ENCODE measurements around the gene NDUFA13. TPM values are rescaled to one million over a fixed set of nuclear protein-coding genes. Genes with fewer than 3 reads are reported as not detected.

NDUFA13 gene
- total RNA-seq, 1 experiment from 2014 or later = 339 TPM

- H3K4me2 ChIP-seq (ENCODE audit: low read length) = no peak overlapping the region
- H3K4me1 ChIP-seq (ENCODE audit: control insufficient read depth in 1 of 2, insufficient read depth in 2 of 2, low read length in 2 of 2) = peaks cover 0 to 5% of the 10 kb centered on the region in 2 experiments; a peak in 2 of 4 replicates
- ChIA-PET RAD21 (ENCODE audit: low non-redundant PET in 1 of 2, low total read pairs in 2 of 2, uncharacterized antibody in 2 of 2, unreplicated experiment in 2 of 2) (no interaction called here), CTCF (no interaction called here), POLR2A (no interaction called here)
- no peaks in the 10 kb centered on the region for H4K20me1 ChIP-seq (ENCODE audit: insufficient read depth)
- no TSS peak for BruUV-seq (replicated peaks)
- intact Hi-C loops (cut with micrococcal nuclease) = no loop called here
- H3K79me2 ChIP-seq (ENCODE audit: insufficient read depth, low read length) = no peaks in the 10 kb centered on the region
- TF ChIP-seq ZFX (IDR thresholded peaks at IDR 0.05) (no peak), YY1 (IDR thresholded peaks at IDR 0.05; ENCODE audit: extremely low read depth, insufficient replicate concordance, low read depth, low read length) (no peak), EGR1 (IDR thresholded peaks at IDR 0.05; ENCODE audit: low read depth) (no peak)
- H3K36me3 ChIP-seq (ENCODE audit: control insufficient read depth in 1 of 2, insufficient read depth in 2 of 2, low read length in 2 of 2) = peaks cover 12 to 29% of the 10 kb centered on the region in 2 experiments; a peak in 3 of 4 replicates
- H3K27ac ChIP-seq (ENCODE audit: low read depth, low read length) = no peak overlapping the region
- no peak overlapping the region for H3K9ac ChIP-seq (ENCODE audit: low read length)
- no peaks in the 10 kb centered on the region for H3K9me2 ChIP-seq (ENCODE audit: insufficient read depth)
- no peak overlapping the region for H2AFZ ChIP-seq (ENCODE audit: low read depth, low read length, poor library complexity, severe bottlenecking)
- no peaks in the 10 kb centered on the region for H3K9me3 ChIP-seq (ENCODE audit: control insufficient read depth in 1 of 2, insufficient read depth in 1 of 2, low read depth in 1 of 2, low read length in 2 of 2)
- no peaks in the 10 kb centered on the region for H3K27me3 ChIP-seq (ENCODE audit: insufficient read depth, low read length)
- no peak for DNase-seq (ENCODE audit: low read depth, low spot score)
- no peak for ATAC-seq
- no peak overlapping the region for H3K4me3 ChIP-seq (replicated peaks in 1 of 2; ENCODE audit: low read depth in 1 of 2, low read length in 2 of 2)
Observed at GRCh38 chr19:19507354-19507753, 8.7 kb upstream of the NDUFA13 start.

GRCh38 chr19:19508217-19508616, 7.8 kb upstream of the NDUFA13 start:
- H3K9me3 ChIP-seq (ENCODE audit: control insufficient read depth in 1 of 2, insufficient read depth in 1 of 2, low read depth in 1 of 2, low read length in 2 of 2) = no peaks in the 10 kb centered on the region
- intact Hi-C loops (cut with micrococcal nuclease) = no loop called here
- H3K9me2 ChIP-seq (ENCODE audit: insufficient read depth) = no peaks in the 10 kb centered on the region
- no peak overlapping the region for H2AFZ ChIP-seq (ENCODE audit: low read depth, low read length, poor library complexity, severe bottlenecking)
- no peaks in the 10 kb centered on the region for H3K79me2 ChIP-seq (ENCODE audit: insufficient read depth, low read length)
- POLR2A ChIA-PET = no interaction called here
- H4K20me1 ChIP-seq (ENCODE audit: insufficient read depth) = no peaks in the 10 kb centered on the region
- H3K27me3 ChIP-seq (ENCODE audit: insufficient read depth, low read length) = no peaks in the 10 kb centered on the region
- BruUV-seq (replicated peaks) = no TSS peak
- CTCF ChIA-PET = no interaction called here
- H3K4me2 ChIP-seq (ENCODE audit: low read length) = no peak overlapping the region
- DNase-seq (ENCODE audit: low read depth, low spot score) (no peak), ATAC-seq (peak; percentile 31; the same call in 1 of the 2 replicates)
- RAD21 ChIA-PET (ENCODE audit: low non-redundant PET in 1 of 2, low total read pairs in 2 of 2, uncharacterized antibody in 2 of 2, unreplicated experiment in 2 of 2) = no interaction called here
- no peak overlapping the region for H3K4me3 ChIP-seq (replicated peaks in 1 of 2; ENCODE audit: low read depth in 1 of 2, low read length in 2 of 2)
- no peak overlapping the region; the same call in 1 of the 2 replicates for H3K27ac ChIP-seq (ENCODE audit: low read depth, low read length)
- H3K36me3 ChIP-seq (ENCODE audit: control insufficient read depth in 1 of 2, insufficient read depth in 2 of 2, low read length in 2 of 2) = peaks cover 9 to 22% of the 10 kb centered on the region in 2 experiments; a peak in 3 of 4 replicates
- peaks cover 0 to 8% of the 10 kb centered on the region in 2 experiments; a peak in 2 of 4 replicates for H3K4me1 ChIP-seq (ENCODE audit: control insufficient read depth in 1 of 2, insufficient read depth in 2 of 2, low read length in 2 of 2)
- no peak overlapping the region for H3K9ac ChIP-seq (ENCODE audit: low read length)
- TF ChIP-seq SRF (IDR thresholded peaks at IDR 0.05; ENCODE audit: low read depth) (no peak), FOSL1 (IDR thresholded peaks at IDR 0.05; ENCODE audit: low read depth) (no peak), EGR1 (IDR thresholded peaks at IDR 0.05; ENCODE audit: low read depth) (no peak), ELF1 (IDR thresholded peaks at IDR 0.05; ENCODE audit: borderline replicate concordance, low read depth) (no peak), SIN3A (IDR thresholded peaks at IDR 0.05; ENCODE audit: low read depth) (no peak), CEBPB (IDR thresholded peaks at IDR 0.05; ENCODE audit: low read depth) (no peak), TCF7L2 (IDR thresholded peaks at IDR 0.05; ENCODE audit: borderline replicate concordance, extremely low read depth, insufficient read depth, insufficient read length) (no peak), YY1 (IDR thresholded peaks at IDR 0.05; ENCODE audit: extremely low read depth, insufficient replicate concordance, low read depth, low read length) (no peak), POLR2AphosphoS5 (IDR thresholded peaks at IDR 0.05; ENCODE audit: low read depth, low read length) (no peak), SP1 (IDR thresholded peaks at IDR 0.05; ENCODE audit: low read depth) (no peak), EZH2phosphoT487 (IDR thresholded peaks at IDR 0.05; ENCODE audit: borderline replicate concordance) (no peak), ZFX (IDR thresholded peaks at IDR 0.05) (no peak), POLR2A (IDR thresholded peaks at IDR 0.05; ENCODE audit: borderline replicate concordance, extremely low read depth, insufficient read depth, insufficient read length) (no peak), EZH2 (IDR thresholded peaks at IDR 0.05) (no peak), RAD21 (IDR thresholded peaks at IDR 0.05; ENCODE audit: low read depth) (no peak), CTCF (IDR thresholded peaks at IDR 0.05 in 2 of 3, conservative IDR thresholded peaks at IDR 0.05 in 1 of 3; ENCODE audit: borderline replicate concordance in 1 of 3, insufficient read depth in 1 of 3, low read depth in 2 of 3, low read length in 2 of 3) (no peak)
- TF ChIP-seq, protein P1, sequence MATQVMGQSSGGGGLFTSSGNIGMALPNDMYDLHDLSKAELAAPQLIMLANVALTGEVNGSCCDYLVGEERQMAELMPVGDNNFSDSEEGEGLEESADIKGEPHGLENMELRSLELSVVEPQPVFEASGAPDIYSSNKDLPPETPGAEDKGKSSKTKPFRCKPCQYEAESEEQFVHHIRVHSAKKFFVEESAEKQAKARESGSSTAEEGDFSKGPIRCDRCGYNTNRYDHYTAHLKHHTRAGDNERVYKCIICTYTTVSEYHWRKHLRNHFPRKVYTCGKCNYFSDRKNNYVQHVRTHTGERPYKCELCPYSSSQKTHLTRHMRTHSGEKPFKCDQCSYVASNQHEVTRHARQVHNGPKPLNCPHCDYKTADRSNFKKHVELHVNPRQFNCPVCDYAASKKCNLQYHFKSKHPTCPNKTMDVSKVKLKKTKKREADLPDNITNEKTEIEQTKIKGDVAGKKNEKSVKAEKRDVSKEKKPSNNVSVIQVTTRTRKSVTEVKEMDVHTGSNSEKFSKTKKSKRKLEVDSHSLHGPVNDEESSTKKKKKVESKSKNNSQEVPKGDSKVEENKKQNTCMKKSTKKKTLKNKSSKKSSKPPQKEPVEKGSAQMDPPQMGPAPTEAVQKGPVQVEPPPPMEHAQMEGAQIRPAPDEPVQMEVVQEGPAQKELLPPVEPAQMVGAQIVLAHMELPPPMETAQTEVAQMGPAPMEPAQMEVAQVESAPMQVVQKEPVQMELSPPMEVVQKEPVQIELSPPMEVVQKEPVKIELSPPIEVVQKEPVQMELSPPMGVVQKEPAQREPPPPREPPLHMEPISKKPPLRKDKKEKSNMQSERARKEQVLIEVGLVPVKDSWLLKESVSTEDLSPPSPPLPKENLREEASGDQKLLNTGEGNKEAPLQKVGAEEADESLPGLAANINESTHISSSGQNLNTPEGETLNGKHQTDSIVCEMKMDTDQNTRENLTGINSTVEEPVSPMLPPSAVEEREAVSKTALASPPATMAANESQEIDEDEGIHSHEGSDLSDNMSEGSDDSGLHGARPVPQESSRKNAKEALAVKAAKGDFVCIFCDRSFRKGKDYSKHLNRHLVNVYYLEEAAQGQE (IDR thresholded peaks at IDR 0.05; ENCODE audit: low read depth) = no peak

Data from HCT116 (cell line).